LNCaP clone FGC (cell line): ENCODE data around the gene ADAR.

Source experiments
- DNase-seq: peaks from one replicate; pipeline ENCODE4 v3.0.0-alpha.2; 2011; ENCODE audit warnings: low read depth
- H3K4me3 ChIP-seq: 2 replicates; pipeline ENCODE4 v1.5.1; 2011; ENCODE audit warnings: mild to moderate bottlenecking, low read depth, low read length, control low read depth
- TF ChIP-seq, protein P1 (sequence below): IDR thresholded peaks from 2 replicates; pipeline ENCODE4 v1.5.1; 2012; ENCODE audit warnings: mild to moderate bottlenecking; ENCODE audit not compliant: control insufficient read depth, insufficient read depth; ENCODE audit errors: extremely low read depth

Gene ADAR

DNA sequence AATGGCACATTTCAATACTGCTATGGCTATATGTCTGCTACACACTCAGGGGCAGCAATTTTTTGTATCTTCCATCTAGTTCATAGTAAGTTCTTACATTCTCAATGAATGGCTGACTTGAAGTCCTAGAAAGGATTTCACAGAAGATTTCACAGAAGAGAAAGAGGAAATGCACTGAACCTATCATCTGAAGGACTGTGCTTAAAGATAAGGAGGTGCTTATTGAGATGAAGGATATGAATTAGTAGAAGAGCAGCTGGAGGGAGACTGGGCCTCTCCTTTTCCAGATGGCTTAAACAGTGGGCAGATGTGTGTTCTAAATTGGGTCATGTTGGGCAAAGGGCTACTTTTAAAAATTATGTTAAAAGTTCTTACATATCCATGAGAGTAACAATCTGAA lies 14.6 kb downstream of the ADAR start:
- DNase-seq: no peak
- no peak overlapping the region for H3K4me3 ChIP-seq
- TF ChIP-seq, protein P1, sequence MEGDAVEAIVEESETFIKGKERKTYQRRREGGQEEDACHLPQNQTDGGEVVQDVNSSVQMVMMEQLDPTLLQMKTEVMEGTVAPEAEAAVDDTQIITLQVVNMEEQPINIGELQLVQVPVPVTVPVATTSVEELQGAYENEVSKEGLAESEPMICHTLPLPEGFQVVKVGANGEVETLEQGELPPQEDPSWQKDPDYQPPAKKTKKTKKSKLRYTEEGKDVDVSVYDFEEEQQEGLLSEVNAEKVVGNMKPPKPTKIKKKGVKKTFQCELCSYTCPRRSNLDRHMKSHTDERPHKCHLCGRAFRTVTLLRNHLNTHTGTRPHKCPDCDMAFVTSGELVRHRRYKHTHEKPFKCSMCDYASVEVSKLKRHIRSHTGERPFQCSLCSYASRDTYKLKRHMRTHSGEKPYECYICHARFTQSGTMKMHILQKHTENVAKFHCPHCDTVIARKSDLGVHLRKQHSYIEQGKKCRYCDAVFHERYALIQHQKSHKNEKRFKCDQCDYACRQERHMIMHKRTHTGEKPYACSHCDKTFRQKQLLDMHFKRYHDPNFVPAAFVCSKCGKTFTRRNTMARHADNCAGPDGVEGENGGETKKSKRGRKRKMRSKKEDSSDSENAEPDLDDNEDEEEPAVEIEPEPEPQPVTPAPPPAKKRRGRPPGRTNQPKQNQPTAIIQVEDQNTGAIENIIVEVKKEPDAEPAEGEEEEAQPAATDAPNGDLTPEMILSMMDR: no peak

DNA sequence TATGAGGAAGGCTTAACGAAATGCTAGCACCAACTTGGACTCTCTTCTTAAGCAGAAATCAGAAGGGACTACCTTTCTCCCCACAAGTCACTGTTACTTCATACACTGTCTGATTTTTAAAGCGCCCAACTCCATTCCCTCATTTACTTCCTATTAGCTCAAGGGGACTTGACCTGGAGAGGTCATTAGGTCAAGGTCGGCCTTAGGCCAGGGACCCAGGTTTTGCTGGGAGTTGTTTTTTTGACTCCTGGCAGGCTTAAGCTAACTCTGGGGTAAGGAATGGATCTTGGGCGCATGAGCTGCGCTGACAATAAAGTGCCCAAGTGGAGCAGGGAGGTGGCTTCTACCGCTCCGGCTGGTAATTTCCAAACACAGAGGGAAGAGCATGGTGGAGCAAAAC lies 16.8 kb downstream of the ADAR start:
- TF ChIP-seq, protein P1: no peak
- no peak for DNase-seq
- H3K4me3 ChIP-seq: no peak overlapping the region

DNA sequence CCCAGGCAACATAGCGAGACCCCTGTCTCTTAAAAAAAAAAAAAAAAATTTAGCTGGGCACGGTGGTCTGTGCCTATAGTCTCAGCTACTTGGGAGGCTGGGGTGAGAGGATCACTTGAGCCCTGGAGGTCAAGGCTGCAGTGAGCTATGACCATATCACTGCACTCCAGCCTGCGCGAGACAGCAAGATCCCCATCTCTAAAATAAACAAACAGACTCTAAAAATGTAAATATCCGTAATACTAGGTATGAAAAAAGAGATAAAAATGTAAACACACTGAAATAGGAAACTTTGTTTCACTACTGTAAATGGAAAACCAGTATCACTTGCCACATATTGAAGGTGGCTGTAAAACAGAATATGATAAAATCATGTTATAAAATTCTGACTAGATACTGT lies 17.2 kb downstream of the ADAR start:
- DNase-seq: no peak
- H3K4me3 ChIP-seq: no peak overlapping the region
- TF ChIP-seq, protein P1: no peak

DNA sequence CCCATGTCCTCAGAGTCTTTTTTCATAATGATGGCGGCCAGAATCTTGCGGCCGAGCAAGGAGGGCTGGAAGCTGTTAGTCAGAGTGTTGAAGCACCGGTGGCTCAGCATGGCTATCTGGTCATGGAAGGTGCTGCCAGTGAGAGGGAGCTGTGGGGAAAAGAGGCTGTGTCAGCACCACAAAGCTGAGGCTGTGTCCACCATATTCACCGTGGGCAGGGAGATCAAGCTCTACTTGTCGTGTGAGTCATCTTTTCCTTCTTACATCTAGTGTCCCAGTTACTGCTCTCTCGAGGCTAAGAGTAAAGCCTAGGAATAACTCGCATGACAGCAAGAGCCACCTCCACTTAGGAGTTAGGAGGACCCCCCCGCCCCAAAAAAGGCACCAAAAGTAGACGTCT lies 18.2 kb downstream of the ADAR start:
- H3K4me3 ChIP-seq: no peak overlapping the region
- TF ChIP-seq, protein P1: no peak
- no peak for DNase-seq

DNA sequence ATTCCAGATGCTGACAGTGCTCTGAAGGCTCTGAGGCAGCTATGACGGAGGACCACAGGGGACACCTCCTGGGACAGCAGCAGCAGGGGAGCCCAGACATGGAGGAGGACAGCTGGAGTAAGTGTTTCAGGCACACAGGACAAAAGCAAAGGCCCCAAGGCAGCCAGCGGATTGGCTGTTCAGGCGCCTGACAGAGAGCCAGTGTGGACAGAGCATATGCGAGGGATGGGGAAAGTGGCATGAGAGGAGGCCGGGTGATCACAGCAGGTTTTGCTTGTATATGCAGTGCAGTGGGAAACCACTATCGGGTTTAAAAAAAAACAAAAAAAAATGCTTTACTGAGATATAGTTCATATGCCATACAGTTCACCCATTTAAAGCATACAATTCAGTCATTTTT lies 21.3 kb downstream of the ADAR start:
- no peak for DNase-seq
- no peak overlapping the region for H3K4me3 ChIP-seq
- TF ChIP-seq, protein P1: no peak

DNA sequence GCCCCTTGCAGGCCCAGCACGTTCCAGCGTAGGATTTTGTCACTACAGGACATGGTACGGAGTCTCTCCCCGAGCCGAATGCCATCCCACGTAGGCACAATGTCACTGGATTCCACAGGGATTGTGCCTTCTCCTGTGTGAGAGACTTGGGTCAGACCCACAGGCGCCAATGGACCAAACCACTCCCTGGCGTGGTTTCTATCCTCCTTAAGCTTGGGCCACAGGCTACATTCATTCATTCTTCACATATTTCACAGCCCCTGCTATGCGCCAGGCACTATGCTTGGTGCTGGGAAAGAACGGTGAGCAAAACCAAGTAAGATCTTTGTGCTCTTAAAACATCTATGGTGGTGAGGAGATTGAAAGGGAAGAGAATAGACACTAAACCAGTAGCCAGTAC lies 21.8 kb downstream of the ADAR start:
- no peak for DNase-seq
- TF ChIP-seq, protein P1: no peak
- H3K4me3 ChIP-seq: no peak overlapping the region

DNA sequence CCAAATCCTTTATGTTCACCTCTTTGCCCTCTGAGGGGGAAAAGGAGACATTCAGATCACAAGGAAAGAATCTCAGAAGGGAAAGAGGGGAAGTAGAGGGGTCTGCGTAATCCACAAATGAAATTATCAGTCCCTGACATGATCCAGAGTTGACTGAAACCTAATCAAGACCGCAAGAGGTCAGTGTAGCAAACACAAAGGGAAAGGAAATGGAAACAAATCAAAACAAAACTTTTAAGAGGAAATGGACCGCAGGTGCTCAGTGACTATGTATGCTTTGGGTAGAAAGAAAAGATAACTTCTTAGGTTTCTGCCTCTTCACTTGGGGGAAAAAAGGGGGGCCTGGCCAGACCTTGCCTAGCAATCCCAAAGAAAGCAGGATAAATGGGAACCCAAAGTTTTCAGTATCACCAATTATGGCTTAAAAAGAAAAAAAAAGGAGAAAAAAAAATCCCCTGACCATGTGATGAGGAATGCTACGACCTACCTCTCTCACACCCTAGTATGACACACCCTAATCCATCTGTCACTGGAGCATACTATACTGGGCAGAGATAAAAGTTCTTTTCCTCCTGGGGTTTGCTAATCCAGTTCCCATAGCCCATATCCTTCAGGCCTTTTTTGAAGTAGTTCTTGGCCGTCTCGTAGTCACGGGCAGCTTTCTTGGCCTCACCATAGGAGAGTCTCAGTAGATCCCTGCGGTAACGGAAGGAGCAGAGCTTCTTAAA lies 23.6 kb downstream of the ADAR start:
- no peak overlapping the region for H3K4me3 ChIP-seq
- no peak for DNase-seq
- TF ChIP-seq, protein P1: no peak
